Activated gamma-delta T cell (primary cell): ENCODE data around the gene TLR6.
"Not testable (repeated sequence)": the region's sequence is repeated elsewhere in the genome, so short reads cannot be mapped to it uniquely, and the experiment has no call there.

Experiments
- DNase-seq: peaks from one replicate; lab custom pipeline; 2025; lab: John Stamatoyannopoulos, UW

TLR6 gene

GRCh38 chr4:38822748-38823303, 33.8 kb downstream of the TLR6 start:
- DNase-seq = no peak

- DNase-seq = no peak
Measured at GRCh38 chr4:38821739-38822138, 34.9 kb downstream of the TLR6 start.

- no peak for DNase-seq
Measured at GRCh38 chr4:38820329-38821061, 36.1 kb downstream of the TLR6 start.

GRCh38 chr4:38819569-38819968, 37.0 kb downstream of the TLR6 start:
- DNase-seq = no peak

GRCh38 chr4:38818441-38818976, 38.1 kb downstream of the TLR6 start:
- no peak for DNase-seq

- DNase-seq = no peak
Measured at GRCh38 chr4:38815885-38816782, 40.5 kb downstream of the TLR6 start.

GRCh38 chr4:38814386-38814785, 42.2 kb downstream of the TLR6 start:
- DNase-seq = no peak

- DNase-seq = no peak
Measured at GRCh38 chr4:38811297-38811696, 45.3 kb downstream of the TLR6 start.

GRCh38 chr4:38807462-38807861, 49.2 kb downstream of the TLR6 start:
- DNase-seq = not testable (repeated sequence)

GRCh38 chr4:38806251-38806650, 50.4 kb downstream of the TLR6 start:
- not testable (repeated sequence) for DNase-seq

- DNase-seq = no peak
Measured at GRCh38 chr4:38805530-38806145, 51.0 kb downstream of the TLR6 start.

GRCh38 chr4:38804654-38805295, 51.8 kb downstream of the TLR6 start, which contains the start of gene TLR1:
TLR1 (minus strand) TSS chr4:38804791; CDS start chr4:38798831, 5,960 bp downstream.
- DNase-seq = no peak

GRCh38 chr4:38803833-38804653, 52.6 kb downstream of the TLR6 start:
- no peak for DNase-seq

- no peak for DNase-seq
Measured at GRCh38 chr4:38802561-38803355, 53.9 kb downstream of the TLR6 start.

GRCh38 chr4:38800961-38801450, 55.6 kb downstream of the TLR6 start:
- DNase-seq = no peak

GRCh38 chr4:38800366-38800765, 56.3 kb downstream of the TLR6 start:
- no peak for DNase-seq

GRCh38 chr4:38795087-38795486, 61.5 kb downstream of the TLR6 start:
- DNase-seq = no peak

- no peak for DNase-seq
Measured at GRCh38 chr4:38794051-38794450, 62.6 kb downstream of the TLR6 start.

- DNase-seq = no peak
Measured at GRCh38 chr4:38791010-38791409, 65.6 kb downstream of the TLR6 start.
